Neural cell (in vitro differentiated cells): ENCODE measurements around the gene BBS12. TPM values are rescaled to one million over a fixed set of nuclear protein-coding genes. Genes with fewer than 3 reads are reported as not detected.

Experiments
- H2AFZ ChIP-seq: fragments of 200-600, 300-800 bp; sonication (generic), shearing (Covaris generic); 2 replicates; pipeline ENCODE4 v1.6.0; 2014; ENCODE audit warnings: low read depth, mild to moderate bottlenecking, antibody characterized with exemption, low read length, moderate library complexity
- H3F3A ChIP-seq: fragments of 200-600 bp; shearing (Covaris generic); 2 replicates; pipeline ENCODE4 v1.6.1; 2016; ENCODE audit warnings: mild to moderate bottlenecking, moderate library complexity, mixed read lengths, antibody characterized with exemption, low read length; ENCODE audit not compliant: insufficient read depth, poor library complexity, severe bottlenecking
- H3K27ac ChIP-seq: fragments of 200-600, 300-800 bp; sonication (generic), shearing (Covaris generic); 2 replicates; pipeline ENCODE4 v1.5.1; 2014; ENCODE audit warnings: mild to moderate bottlenecking, low read length, moderate library complexity
- H3K27me3 ChIP-seq: fragments of 300-800, 200-600 bp; sonication (generic), shearing (Covaris generic); 2 replicates; pipeline ENCODE4 v1.6.0; 2014; ENCODE audit warnings: mild to moderate bottlenecking, low read depth, low read length, moderate library complexity; ENCODE audit not compliant: insufficient read depth
- H3K36me3 ChIP-seq: fragments of 300-800, 200-600 bp; sonication (generic), shearing (Covaris generic); 2 replicates; pipeline ENCODE4 v1.5.1; 2014; ENCODE audit warnings: mild to moderate bottlenecking, antibody characterized with exemption, low read length, moderate library complexity; ENCODE audit not compliant: insufficient read depth
- H3K4me2 ChIP-seq: fragments of 300-800, 200-600 bp; sonication (generic), shearing (Covaris generic); 2 replicates; pipeline ENCODE4 v1.6.0; 2014; ENCODE audit warnings: mild to moderate bottlenecking, low read length
- H3K4me3 ChIP-seq: fragments of 300-800, 200-600 bp; sonication (generic), shearing (Covaris generic); 2 replicates; pipeline ENCODE4 v1.5.1; 2014; ENCODE audit warnings: mild to moderate bottlenecking, low read length, moderate library complexity
- H3K79me2 ChIP-seq: fragments of 200-600 bp; shearing (Covaris generic); replicated peaks from 2 replicates; pipeline ENCODE4 v1.6.0; 2014; ENCODE audit warnings: mild to moderate bottlenecking, low read length, moderate library complexity; ENCODE audit not compliant: insufficient read depth
- H3K9ac ChIP-seq: fragments of 300-800, 200-600 bp; sonication (generic), shearing (Covaris generic); 2 replicates; pipeline ENCODE4 v1.6.1; 2016; ENCODE audit warnings: mild to moderate bottlenecking, low read length, mixed read lengths
- H3K9me2 ChIP-seq: fragments of 200-600 bp; shearing (Covaris generic); 2 replicates; pipeline ENCODE4 v1.6.1; 2016; ENCODE audit warnings: mild to moderate bottlenecking, low read length, mixed read lengths; ENCODE audit not compliant: insufficient read depth
- H3K9me3 ChIP-seq: fragments of 200-600, 300-800 bp; sonication (generic), shearing (Covaris generic); 2 replicates; pipeline ENCODE4 v1.6.1; 2016; ENCODE audit warnings: mild to moderate bottlenecking, mixed run types, low read length, moderate library complexity, mixed read lengths
- H4K20me1 ChIP-seq: fragments of 200-600 bp; shearing (Covaris generic); 2 replicates; pipeline ENCODE4 v1.6.1; 2016; ENCODE audit warnings: mild to moderate bottlenecking, mixed run types; ENCODE audit not compliant: insufficient read depth
- EP300 ChIP-seq: fragments of 450-650 bp; conservative IDR thresholded peaks from 2 replicates; pipeline ENCODE4 v1.6.1; 2014; ENCODE audit warnings: antibody characterized with exemption, mild to moderate bottlenecking, moderate library complexity; ENCODE audit not compliant: poor library complexity, severe bottlenecking
- EZH2 ChIP-seq: fragments of 200-600, 300-800 bp; shearing (Covaris generic), sonication (generic); IDR thresholded peaks from 2 replicates; pipeline ENCODE4 v1.6.1; 2014; ENCODE audit warnings: antibody characterized with exemption, low read length, borderline replicate concordance, mild to moderate bottlenecking; ENCODE audit not compliant: insufficient read depth, poor library complexity, severe bottlenecking
- MXI1 ChIP-seq: fragments of 450-650 bp; conservative IDR thresholded peaks from 2 replicates; pipeline ENCODE4 v1.6.1; 2014; ENCODE audit warnings: antibody characterized with exemption, mild to moderate bottlenecking; ENCODE audit not compliant: poor library complexity, severe bottlenecking
- POLR2AphosphoS5 ChIP-seq: IDR thresholded peaks from 2 replicates; pipeline ENCODE4 v1.6.1; 2012
- RAD21 ChIP-seq: fragments of 450-650 bp; conservative IDR thresholded peaks from 2 replicates; pipeline ENCODE4 v1.6.1; 2014; ENCODE audit warnings: antibody characterized with exemption, mild to moderate bottlenecking, moderate library complexity
- SMC3 ChIP-seq: fragments of 450-650 bp; conservative IDR thresholded peaks from 2 replicates; pipeline ENCODE4 v1.6.1; 2014; ENCODE audit warnings: antibody characterized with exemption, mild to moderate bottlenecking, moderate library complexity; ENCODE audit not compliant: poor library complexity
- TAF1 ChIP-seq: IDR thresholded peaks from 2 replicates; pipeline ENCODE4 v1.6.1; 2012; ENCODE audit warnings: low read depth
- polyA plus RNA-seq: library from polyadenylated mRNA; depleted of rRNA; stranded (reverse); fragments of >200 nt; gene quantifications from 2 replicates; pipeline ENCODE4 v1.2.3, GENCODE V29; 2014
- TF ChIP-seq, protein P1 (sequence below): IDR thresholded peaks from 2 replicates; pipeline ENCODE4 v1.6.1; 2012; ENCODE audit warnings: borderline replicate concordance
- TF ChIP-seq, protein P2 (sequence below): fragments of 450-650 bp; IDR thresholded peaks from 2 replicates; pipeline ENCODE4 v1.5.1; 2014; ENCODE audit warnings: antibody characterized with exemption, mild to moderate bottlenecking, moderate library complexity; ENCODE audit not compliant: poor library complexity, severe bottlenecking

The BBS12 gene
- polyA plus RNA-seq, 1 donor from 2014 or later = 3.7 TPM

DNA sequence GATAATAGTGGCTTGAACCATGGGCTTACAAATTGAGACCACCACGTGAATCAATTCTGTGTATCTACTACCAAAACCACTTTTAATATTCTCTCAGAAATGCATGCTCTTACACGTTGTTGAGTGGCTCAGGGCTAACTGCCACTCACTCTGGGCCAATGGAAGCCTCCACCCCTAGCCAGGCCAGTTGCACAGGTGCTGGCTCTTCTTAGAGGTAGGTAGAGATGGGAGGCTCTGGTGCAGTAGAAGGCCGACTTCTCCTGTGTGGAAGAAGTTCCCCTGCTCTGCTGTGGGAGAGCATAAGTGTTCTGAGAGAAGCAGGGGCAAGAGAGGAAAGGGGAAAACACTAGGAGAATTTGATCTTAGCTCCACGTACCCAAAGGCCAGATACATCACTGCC, 25.0 kb upstream of the BBS12 start:
- no peak overlapping the region for H3K4me2 ChIP-seq
- TF ChIP-seq EZH2 (no peak), SMC3 (no peak), MXI1 (no peak), RAD21 (no peak), POLR2AphosphoS5 (no peak), TAF1 (no peak), EP300 (no peak)
- TF ChIP-seq, protein P1, sequence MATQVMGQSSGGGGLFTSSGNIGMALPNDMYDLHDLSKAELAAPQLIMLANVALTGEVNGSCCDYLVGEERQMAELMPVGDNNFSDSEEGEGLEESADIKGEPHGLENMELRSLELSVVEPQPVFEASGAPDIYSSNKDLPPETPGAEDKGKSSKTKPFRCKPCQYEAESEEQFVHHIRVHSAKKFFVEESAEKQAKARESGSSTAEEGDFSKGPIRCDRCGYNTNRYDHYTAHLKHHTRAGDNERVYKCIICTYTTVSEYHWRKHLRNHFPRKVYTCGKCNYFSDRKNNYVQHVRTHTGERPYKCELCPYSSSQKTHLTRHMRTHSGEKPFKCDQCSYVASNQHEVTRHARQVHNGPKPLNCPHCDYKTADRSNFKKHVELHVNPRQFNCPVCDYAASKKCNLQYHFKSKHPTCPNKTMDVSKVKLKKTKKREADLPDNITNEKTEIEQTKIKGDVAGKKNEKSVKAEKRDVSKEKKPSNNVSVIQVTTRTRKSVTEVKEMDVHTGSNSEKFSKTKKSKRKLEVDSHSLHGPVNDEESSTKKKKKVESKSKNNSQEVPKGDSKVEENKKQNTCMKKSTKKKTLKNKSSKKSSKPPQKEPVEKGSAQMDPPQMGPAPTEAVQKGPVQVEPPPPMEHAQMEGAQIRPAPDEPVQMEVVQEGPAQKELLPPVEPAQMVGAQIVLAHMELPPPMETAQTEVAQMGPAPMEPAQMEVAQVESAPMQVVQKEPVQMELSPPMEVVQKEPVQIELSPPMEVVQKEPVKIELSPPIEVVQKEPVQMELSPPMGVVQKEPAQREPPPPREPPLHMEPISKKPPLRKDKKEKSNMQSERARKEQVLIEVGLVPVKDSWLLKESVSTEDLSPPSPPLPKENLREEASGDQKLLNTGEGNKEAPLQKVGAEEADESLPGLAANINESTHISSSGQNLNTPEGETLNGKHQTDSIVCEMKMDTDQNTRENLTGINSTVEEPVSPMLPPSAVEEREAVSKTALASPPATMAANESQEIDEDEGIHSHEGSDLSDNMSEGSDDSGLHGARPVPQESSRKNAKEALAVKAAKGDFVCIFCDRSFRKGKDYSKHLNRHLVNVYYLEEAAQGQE = no peak
- TF ChIP-seq, protein P2, sequence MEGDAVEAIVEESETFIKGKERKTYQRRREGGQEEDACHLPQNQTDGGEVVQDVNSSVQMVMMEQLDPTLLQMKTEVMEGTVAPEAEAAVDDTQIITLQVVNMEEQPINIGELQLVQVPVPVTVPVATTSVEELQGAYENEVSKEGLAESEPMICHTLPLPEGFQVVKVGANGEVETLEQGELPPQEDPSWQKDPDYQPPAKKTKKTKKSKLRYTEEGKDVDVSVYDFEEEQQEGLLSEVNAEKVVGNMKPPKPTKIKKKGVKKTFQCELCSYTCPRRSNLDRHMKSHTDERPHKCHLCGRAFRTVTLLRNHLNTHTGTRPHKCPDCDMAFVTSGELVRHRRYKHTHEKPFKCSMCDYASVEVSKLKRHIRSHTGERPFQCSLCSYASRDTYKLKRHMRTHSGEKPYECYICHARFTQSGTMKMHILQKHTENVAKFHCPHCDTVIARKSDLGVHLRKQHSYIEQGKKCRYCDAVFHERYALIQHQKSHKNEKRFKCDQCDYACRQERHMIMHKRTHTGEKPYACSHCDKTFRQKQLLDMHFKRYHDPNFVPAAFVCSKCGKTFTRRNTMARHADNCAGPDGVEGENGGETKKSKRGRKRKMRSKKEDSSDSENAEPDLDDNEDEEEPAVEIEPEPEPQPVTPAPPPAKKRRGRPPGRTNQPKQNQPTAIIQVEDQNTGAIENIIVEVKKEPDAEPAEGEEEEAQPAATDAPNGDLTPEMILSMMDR = no peak
- H3K9me2 ChIP-seq = no peaks in the 10 kb centered on the region
- no peaks in the 10 kb centered on the region for H3K36me3 ChIP-seq
- no peaks in the 10 kb centered on the region for H3K9me3 ChIP-seq
- no peak overlapping the region for H3K27ac ChIP-seq
- H2AFZ ChIP-seq = no peak overlapping the region
- no peak overlapping the region for H3K4me3 ChIP-seq
- no peaks in the 10 kb centered on the region for H3F3A ChIP-seq
- no peaks in the 10 kb centered on the region for H3K79me2 ChIP-seq
- no peak overlapping the region for H3K9ac ChIP-seq
- H4K20me1 ChIP-seq = no peaks in the 10 kb centered on the region
- no peaks in the 10 kb centered on the region for H3K27me3 ChIP-seq

DNA sequence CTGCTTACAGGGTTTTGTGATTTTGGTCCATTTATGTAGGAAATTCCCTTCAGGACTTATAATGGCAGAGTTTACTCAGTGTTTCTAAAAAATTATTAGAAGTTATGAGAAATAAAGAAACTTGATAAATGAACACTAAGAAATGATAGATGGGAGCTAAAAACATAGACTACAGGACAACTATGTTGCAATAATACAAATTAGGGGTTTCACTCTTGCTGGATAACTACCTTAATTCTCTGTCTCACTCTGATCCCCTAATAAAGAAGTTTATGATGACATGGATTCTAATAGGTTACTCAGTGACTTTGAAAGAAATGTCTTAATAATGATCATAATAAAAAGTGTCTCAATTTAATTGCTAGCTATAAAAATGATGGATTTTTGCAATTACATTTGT, 23.3 kb upstream of the BBS12 start:
- no peaks in the 10 kb centered on the region for H4K20me1 ChIP-seq
- no peaks in the 10 kb centered on the region for H3K79me2 ChIP-seq
- H3K9ac ChIP-seq = no peak overlapping the region
- H3K4me2 ChIP-seq = no peak overlapping the region
- H3K4me3 ChIP-seq = no peak overlapping the region
- TF ChIP-seq EP300 = no peak
- no peak for TF ChIP-seq RAD21
- no peak for TF ChIP-seq TAF1
- TF ChIP-seq POLR2AphosphoS5 = no peak
- no peak for TF ChIP-seq SMC3
- TF ChIP-seq EZH2 = no peak
- no peak for TF ChIP-seq MXI1
- TF ChIP-seq, protein P2 = no peak
- TF ChIP-seq, protein P1 = no peak
- no peaks in the 10 kb centered on the region for H3K9me3 ChIP-seq
- H3K9me2 ChIP-seq = no peaks in the 10 kb centered on the region
- H3K27me3 ChIP-seq = no peaks in the 10 kb centered on the region
- no peak overlapping the region for H3K27ac ChIP-seq
- H2AFZ ChIP-seq = no peak overlapping the region
- H3F3A ChIP-seq = no peaks in the 10 kb centered on the region
- no peaks in the 10 kb centered on the region for H3K36me3 ChIP-seq
